IMR-90 (cell line): ENCODE results near the gene SP7. TPM values are rescaled to one million over a fixed set of nuclear protein-coding genes. Genes with fewer than 3 reads are reported as not detected.

ENCODE experiments used
- ATAC-seq: fragments of 200-7000 bp; cut with Tn5 transposase; 2 replicates; pipeline ENCODE4 v1.9.1; 2020; ENCODE audit warnings: low read depth, mild to moderate bottlenecking, moderate library complexity
- BruUV-seq: library from RNA; stranded (reverse); fragments of 400-500 nt; replicated peaks from 2 replicates; lab custom pipeline; 2021; lab: Mats Ljungman, UMichigan
- CTCF ChIA-PET: fragments of 300-600 bp; formaldehyde crosslinking; extraction: SDS; loops from one replicate; lab custom pipeline; 2021; ENCODE audit warnings: antibody characterized with exemption; lab: Yijun Ruan, JAX
- POLR2A ChIA-PET: fragments of 300-600 bp; sonication (Branson Sonifier 250); formaldehyde crosslinking; loops from one replicate; lab custom pipeline; 2022; ENCODE audit warnings: antibody characterized with exemption; ENCODE audit not compliant: unreplicated experiment; lab: Charles Lee
- DNase-seq: peaks from one replicate; pipeline ENCODE4 v3.0.0; 2013
- H2AFZ ChIP-seq: replicated peaks from 2 replicates; pipeline ENCODE3; 2013; ENCODE audit warnings: low read length, mild to moderate bottlenecking; ENCODE audit not compliant: poor library complexity
- H2AK5ac ChIP-seq: 2 replicates; pipeline ENCODE4 v1.6.1; 2013; ENCODE audit warnings: low read depth, low read length, inconsistent platforms
- H2AK9ac ChIP-seq: replicated peaks from 2 replicates; pipeline ENCODE3; 2013; ENCODE audit warnings: mild to moderate bottlenecking, low read depth, low read length, moderate library complexity; ENCODE audit not compliant: poor library complexity
- H2BK120ac ChIP-seq: 2 replicates; pipeline ENCODE4 v1.6.1; 2013; ENCODE audit warnings: low read depth, low read length, inconsistent platforms
- H2BK15ac ChIP-seq: 3 replicates; pipeline ENCODE4 v1.6.1; 2013; ENCODE audit warnings: low read depth, low read length, inconsistent platforms
- H2BK20ac ChIP-seq: 2 replicates; pipeline ENCODE4 v1.6.1; 2013; ENCODE audit warnings: low read depth, mild to moderate bottlenecking, inconsistent platforms, low read length, moderate library complexity
- H2BK5ac ChIP-seq: 2 replicates; pipeline ENCODE4 v1.6.1; 2013; ENCODE audit warnings: mild to moderate bottlenecking, low read depth, low read length, inconsistent platforms; ENCODE audit not compliant: poor library complexity, severe bottlenecking
- H3K14ac ChIP-seq: replicated peaks from 2 replicates; pipeline ENCODE4 v1.6.1; 2013; ENCODE audit warnings: low read depth, low read length, inconsistent platforms
- H3K18ac ChIP-seq: 2 replicates; pipeline ENCODE4 v1.6.1; 2013; ENCODE audit warnings: low read depth, low read length, control low read depth
- H3K23ac ChIP-seq: 2 replicates; pipeline ENCODE4 v1.6.1; 2013; ENCODE audit warnings: low read depth, low read length, inconsistent platforms
- H3K27ac ChIP-seq: 2 replicates; pipeline ENCODE4 v1.5.1; 2013; ENCODE audit warnings: mild to moderate bottlenecking, control low read depth, low read length; ENCODE audit not compliant: insufficient read depth
- H3K27me3 ChIP-seq: 2 replicates; pipeline ENCODE4 v1.6.1; 2013; ENCODE audit warnings: low read length; ENCODE audit not compliant: control insufficient read depth, insufficient read depth
- H3K36me3 ChIP-seq: 2 replicates; pipeline ENCODE4 v1.6.1; 2013; ENCODE audit warnings: low read length, mixed read lengths; ENCODE audit not compliant: control insufficient read depth, insufficient read depth
- H3K4ac ChIP-seq: 2 replicates; pipeline ENCODE4 v1.6.1; 2013; ENCODE audit warnings: low read depth, low read length, inconsistent platforms
- H3K4me1 ChIP-seq: 2 replicates; pipeline ENCODE4 v1.6.1; 2013; ENCODE audit warnings: low read length, mixed read lengths; ENCODE audit not compliant: control insufficient read depth, insufficient read depth
- H3K4me2 ChIP-seq: 2 replicates; pipeline ENCODE4 v1.6.1; 2013; ENCODE audit warnings: low read depth, mild to moderate bottlenecking, control low read depth, low read length, moderate library complexity
- H3K4me3 ChIP-seq: 2 replicates; pipeline ENCODE4 v1.5.1; 2013; ENCODE audit warnings: low read depth, mild to moderate bottlenecking, control low read depth, low read length, moderate library complexity; ENCODE audit not compliant: insufficient read depth
- H3K56ac ChIP-seq: 2 replicates; pipeline ENCODE4 v1.6.1; 2013; ENCODE audit warnings: low read length, inconsistent platforms; ENCODE audit not compliant: insufficient read depth; ENCODE audit errors: extremely low read depth
- H3K79me1 ChIP-seq, 2 experiments: 2 replicates each; pipeline ENCODE4 v1.6.1; 2013; ENCODE audit warnings: low read length in 2 of 2, inconsistent platforms in 1 of 2, low read depth in 1 of 2
- H3K9ac ChIP-seq: 2 replicates; pipeline ENCODE4 v1.6.1; 2013; ENCODE audit warnings: low read depth, low read length, control low read depth
- H3K9me1 ChIP-seq: 2 replicates; pipeline ENCODE4 v1.6.1; 2013; ENCODE audit warnings: low read length, inconsistent platforms; ENCODE audit not compliant: insufficient read depth
- H3K9me3 ChIP-seq: 2 replicates; pipeline ENCODE4 v1.6.1; 2013; ENCODE audit warnings: low read length; ENCODE audit not compliant: control insufficient read depth, insufficient read depth
- H4K20me1 ChIP-seq: 2 replicates; pipeline ENCODE4 v1.6.1; 2013; ENCODE audit warnings: low read length, inconsistent platforms; ENCODE audit not compliant: insufficient read depth
- H4K5ac ChIP-seq: 2 replicates; pipeline ENCODE4 v1.6.1; 2013; ENCODE audit warnings: mild to moderate bottlenecking, low read depth, low read length, control low read depth
- H4K8ac ChIP-seq, 2 experiments: 2 replicates each; pipeline ENCODE4 v1.6.1; 2013; ENCODE audit warnings: low read depth in 2 of 2, low read length in 2 of 2, control low read depth in 1 of 2, inconsistent platforms in 1 of 2
- H4K91ac ChIP-seq: 2 replicates; pipeline ENCODE4 v1.6.1; 2013; ENCODE audit warnings: low read depth, low read length, inconsistent platforms; ENCODE audit not compliant: insufficient read depth
- RCOR1 ChIP-seq: IDR thresholded peaks from 2 replicates; pipeline ENCODE4 v1.6.1; 2012; ENCODE audit warnings: mild to moderate bottlenecking, low read length, improper control_type of control experiment; ENCODE audit not compliant: insufficient replicate concordance
- WGBS, 2 experiments: methylation state at CpG; one replicate each; pipeline versions ENCODE4 v1.1.5 to v1.1.7; 2013; ENCODE audit warnings: missing lambda C conversion rate in 2 of 2; ENCODE audit not compliant: insufficient read length in 1 of 2; ENCODE audit errors: extremely low coverage in 2 of 2; 5-methylcytosine and 5-hydroxymethylcytosine counted together
- dilution Hi-C: fragments of 300-500 bp; cut with HindIII; formaldehyde crosslinking; loops from one replicate; pipeline ENCODE4 v1.14.3; 2018; ENCODE audit warnings: low sequenced_read_pairs; ENCODE audit not compliant: unreplicated experiment
- in situ Hi-C: fragments of 300-500 bp; cut with MboI; formaldehyde crosslinking; loops from 3 replicates; pipeline ENCODE4 v1.14.3; 2019; ENCODE audit warnings: low sequenced_read_pairs, inconsistent platforms, mixed read lengths
- intact Hi-C: fragments of 100-400 bp; cut with micrococcal nuclease; formaldehyde crosslinking; loops from 2 replicates; pipeline ENCODE4 v1.10.0; 2022
- polyA plus RNA-seq, 3 experiments: library from polyadenylated mRNA; depleted of rRNA; stranded (reverse); fragments of >200 nt; gene quantifications; 2 replicates each; pipeline ENCODE4 v1.2.3, GENCODE V29; 2012; ENCODE audit warnings: low replicate concordance in 1 of 3
- total RNA-seq: library from RNA; depleted of rRNA; stranded (reverse); fragments of >200 nt; gene quantifications from 2 replicates; pipeline ENCODE4 v1.2.3, GENCODE V29; 2012

SP7 gene
- total and polyA plus RNA-seq, 2 of the 4 experiments (the other 2 are of a cell fraction), result not detected

GRCh38 chr12:53279283-53279869 is 56.8 kb downstream of the SP7 start:
- Histone ChIP-seq H3K4me1 (no peaks in the 10 kb centered on the region), H3K23ac (no peak overlapping the region), H2BK5ac (no peak overlapping the region), H2AFZ (no peak overlapping the region), H2AK5ac (no peak overlapping the region), H2BK15ac (no peak overlapping the region), H4K8ac (no peak overlapping the region), H3K4ac (no peak overlapping the region), H3K18ac (no peak overlapping the region), H2AK9ac (no peak overlapping the region), H3K36me3 (peaks cover 18% of the 10 kb centered on the region), H4K20me1 (no peaks in the 10 kb centered on the region), H4K91ac (no peak overlapping the region), H3K56ac (no peak overlapping the region), H3K4me3 (no peak overlapping the region), H3K27me3 (no peaks in the 10 kb centered on the region), H3K9ac (no peak overlapping the region), H3K9me1 (no peaks in the 10 kb centered on the region), H3K79me1 (peaks cover 0 to 9% of the 10 kb centered on the region in 2 experiments; a peak in 1 of 4 replicates), H3K27ac (no peak overlapping the region), H3K14ac (no peak overlapping the region), H4K5ac (no peak overlapping the region), H2BK120ac (no peak overlapping the region), H3K4me2 (no peak overlapping the region), H3K9me3 (no peaks in the 10 kb centered on the region), H2BK20ac (no peak overlapping the region)
- in situ Hi-C loops, result no loop called here
- DNase-seq (no peak), ATAC-seq (no peak)
- no TSS peak for BruUV-seq
- intact Hi-C loops, result no loop called here
- TF ChIP-seq RCOR1, result no peak
- no CpG with 5 or more reads among the region's 3 CpGs for whole genome bisulfite sequencing, 2 experiments
- POLR2A ChIA-PET, result interaction anchor here (0.5 kb wide), 1 partner anchor 58 kb away, joined by 3 read pairs; no protein-coding TSS in a partner anchor
- dilution Hi-C loops, result no loop called here
- CTCF ChIA-PET, result interaction anchor here (0.8 to 1.0 kb wide), 3 partner anchors 12 to 92 kb away, joined by 3 read pairs; partner anchors contain the start of gene ESPL1
